ENCODE data around the gene MAP2K5.

MAP2K5 gene

GRCh38 chr15:67790610-67791319 is 248.3 kb downstream of the MAP2K5 start:
- Histone ChIP-seq H3K9me3 (ENCODE audit: control insufficient read depth, insufficient read depth, low read depth, low read length) (no peaks in the 10 kb centered on the region; the same call in 1 of the 2 replicates), H3K4me3 (ENCODE audit: low read depth, low read length) (no peak overlapping the region), H3K27ac (ENCODE audit: extremely low read depth, low read depth, low read length) (no peak overlapping the region; the same call in 1 of the 2 replicates), H3K4me1 (ENCODE audit: control insufficient read depth, insufficient read depth, low read length) (peaks cover 28% of the 10 kb centered on the region), H3K36me3 (ENCODE audit: control insufficient read depth in 2 of 2, insufficient read depth in 1 of 2, low read length in 2 of 2) (no peaks in the 10 kb centered on the region)
- ChIA-PET POLR2A (interaction anchor here (0.6 kb wide), 1 partner anchor 252 kb away, joined by 7 read pairs; no protein-coding TSS in a partner anchor), CTCF (interaction anchor here (0.7 kb wide), 1 partner anchor 336 kb away, joined by 3 read pairs; no protein-coding TSS in a partner anchor)
- TF ChIP-seq ZNF248 (tag by site-specific recombination; IDR thresholded peaks at IDR 0.05) (no peak), WT1 (tag by site-specific recombination; IDR thresholded peaks at IDR 0.05) (no peak), ZNF335 (tag by site-specific recombination; conservative IDR thresholded peaks at IDR 0.05) (peak; percentile 26; the same call in 1 of the 2 replicates), ZNF416 (tag by site-specific recombination; IDR thresholded peaks at IDR 0.05) (no peak), ZNF837 (tag by site-specific recombination; IDR thresholded peaks at IDR 0.05) (no peak), MYNN (tag by site-specific recombination; IDR thresholded peaks at IDR 0.05; ENCODE audit: borderline replicate concordance) (no peak), HOXC10 (CRISPR knock-in tag; IDR thresholded peaks at IDR 0.05) (no peak), ZNF292 (tag by site-specific recombination; IDR thresholded peaks at IDR 0.05; ENCODE audit: borderline replicate concordance, low read depth) (no peak), ZNF239 (tag by site-specific recombination; IDR thresholded peaks at IDR 0.05) (peak; percentile 93), ELK4 (IDR thresholded peaks at IDR 0.05; ENCODE audit: borderline replicate concordance, low read depth, low read length) (no peak), ZNF394 (tag by site-specific recombination; IDR thresholded peaks at IDR 0.05; ENCODE audit: borderline replicate concordance) (no peak), ZNF223 (tag by site-specific recombination; IDR thresholded peaks at IDR 0.05) (no peak), PRDM6 (tag by site-specific recombination; IDR thresholded peaks at IDR 0.05) (0 out of 2 replicates have a peak, but pooled peaks have one; percentile 9), GLIS1 (tag by site-specific recombination; IDR thresholded peaks at IDR 0.05) (no peak), BCL11B (tag by site-specific recombination; IDR thresholded peaks at IDR 0.05; ENCODE audit: low read depth) (no peak), ZNF433 (tag by site-specific recombination; IDR thresholded peaks at IDR 0.05; ENCODE audit: low read depth) (no peak), HIC1 (tag by site-specific recombination; IDR thresholded peaks at IDR 0.05) (no peak), SCRT2 (tag by site-specific recombination; IDR thresholded peaks at IDR 0.05) (no peak), ZNF16 (tag by site-specific recombination; IDR thresholded peaks at IDR 0.05; ENCODE audit: low read depth) (no peak)

- Histone ChIP-seq H3K27ac (ENCODE audit: extremely low read depth, low read depth, low read length) (peak overlapping the region; percentile 24; the same call in 1 of the 2 replicates), H3K36me3 (ENCODE audit: control insufficient read depth in 2 of 2, insufficient read depth in 1 of 2, low read length in 2 of 2) (no peaks in the 10 kb centered on the region), H3K4me3 (ENCODE audit: low read depth, low read length) (no peak overlapping the region), H3K9me3 (ENCODE audit: control insufficient read depth, insufficient read depth, low read depth, low read length) (no peaks in the 10 kb centered on the region; the same call in 1 of the 2 replicates), H3K4me1 (ENCODE audit: control insufficient read depth, insufficient read depth, low read length) (peaks cover 28% of the 10 kb centered on the region)
- ChIA-PET CTCF (no interaction called here), POLR2A (interaction anchor here (0.5 to 1.0 kb wide), 2 partner anchors 20 to 21 kb away, joined by 3 read pairs; no protein-coding TSS in a partner anchor)
- TF ChIP-seq ZNF426 (tag by site-specific recombination; IDR thresholded peaks at IDR 0.05) (no peak), KLF1 (tag by site-specific recombination; IDR thresholded peaks at IDR 0.05) (peak; percentile 67), ZNF394 (tag by site-specific recombination; IDR thresholded peaks at IDR 0.05; ENCODE audit: borderline replicate concordance) (peak; percentile 85), ZNF302 (tag by site-specific recombination; IDR thresholded peaks at IDR 0.05; ENCODE audit: low read depth) (no peak), HOXC10 (CRISPR knock-in tag; IDR thresholded peaks at IDR 0.05) (0 out of 2 replicates have a peak, but pooled peaks have one; percentile 78), ZBTB20 (tag by site-specific recombination; IDR thresholded peaks at IDR 0.05) (peak; percentile 30), TRIM28 (IDR thresholded peaks at IDR 0.05; ENCODE audit: borderline replicate concordance, low read length) (no peak), ZNF76 (tag by site-specific recombination; IDR thresholded peaks at IDR 0.05; ENCODE audit: borderline replicate concordance, low read depth) (peak; percentile 79; the same call in 1 of the 2 replicates)
Measured at GRCh38 chr15:67792250-67792942, 249.9 kb downstream of the MAP2K5 start.
